ENCODE measurements around the gene SLC22A23. TPM values are rescaled to one million over a fixed set of nuclear protein-coding genes. Genes with fewer than 3 reads are reported as not detected.
A peak's percentile ranks its signal among the peaks of the same experiment; 100 is the strongest.

Gene SLC22A23
- total RNA-seq, 1 experiment from 2014 or later, result 38.2 TPM

DNA sequence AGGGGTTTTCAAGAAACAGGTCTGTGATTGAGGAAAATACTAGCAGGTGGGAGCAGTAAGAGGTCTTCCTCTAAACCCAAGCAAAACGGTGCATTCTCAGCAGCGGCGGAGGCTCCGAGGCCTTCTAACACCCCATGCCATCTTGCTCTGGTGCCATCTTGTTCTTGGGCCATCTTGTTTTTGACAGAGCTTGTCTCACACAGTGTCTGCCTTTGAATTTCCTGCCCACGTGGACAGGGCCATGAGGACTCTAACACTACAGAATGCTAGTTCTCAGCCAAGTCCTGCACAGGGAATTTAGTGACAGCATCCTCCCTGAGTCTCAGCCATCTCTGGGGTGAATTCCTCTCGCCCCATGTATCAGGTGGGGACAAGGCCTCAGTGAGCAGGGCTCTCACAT is 121.7 kb downstream of the SLC22A23 start:
- CTCF ChIA-PET, result no interaction called here

GRCh38 chr6:3334555-3334954 is 122.3 kb downstream of the SLC22A23 start:
- no peaks in the 10 kb centered on the region for H3K27me3 Mint-ChIP-seq (ENCODE audit: low read depth)
- TF ChIP-seq ZBTB21 (CRISPR knock-in tag; IDR thresholded peaks at IDR 0.05; ENCODE audit: borderline replicate concordance) (no peak), SP1 (CRISPR knock-in tag; conservative IDR thresholded peaks at IDR 0.05) (no peak), CDX4 (CRISPR knock-in tag; IDR thresholded peaks at IDR 0.05; ENCODE audit: borderline replicate concordance) (no peak), ZNF425 (CRISPR knock-in tag; conservative IDR thresholded peaks at IDR 0.05) (no peak)
- TF ChIP-seq, protein P1, sequence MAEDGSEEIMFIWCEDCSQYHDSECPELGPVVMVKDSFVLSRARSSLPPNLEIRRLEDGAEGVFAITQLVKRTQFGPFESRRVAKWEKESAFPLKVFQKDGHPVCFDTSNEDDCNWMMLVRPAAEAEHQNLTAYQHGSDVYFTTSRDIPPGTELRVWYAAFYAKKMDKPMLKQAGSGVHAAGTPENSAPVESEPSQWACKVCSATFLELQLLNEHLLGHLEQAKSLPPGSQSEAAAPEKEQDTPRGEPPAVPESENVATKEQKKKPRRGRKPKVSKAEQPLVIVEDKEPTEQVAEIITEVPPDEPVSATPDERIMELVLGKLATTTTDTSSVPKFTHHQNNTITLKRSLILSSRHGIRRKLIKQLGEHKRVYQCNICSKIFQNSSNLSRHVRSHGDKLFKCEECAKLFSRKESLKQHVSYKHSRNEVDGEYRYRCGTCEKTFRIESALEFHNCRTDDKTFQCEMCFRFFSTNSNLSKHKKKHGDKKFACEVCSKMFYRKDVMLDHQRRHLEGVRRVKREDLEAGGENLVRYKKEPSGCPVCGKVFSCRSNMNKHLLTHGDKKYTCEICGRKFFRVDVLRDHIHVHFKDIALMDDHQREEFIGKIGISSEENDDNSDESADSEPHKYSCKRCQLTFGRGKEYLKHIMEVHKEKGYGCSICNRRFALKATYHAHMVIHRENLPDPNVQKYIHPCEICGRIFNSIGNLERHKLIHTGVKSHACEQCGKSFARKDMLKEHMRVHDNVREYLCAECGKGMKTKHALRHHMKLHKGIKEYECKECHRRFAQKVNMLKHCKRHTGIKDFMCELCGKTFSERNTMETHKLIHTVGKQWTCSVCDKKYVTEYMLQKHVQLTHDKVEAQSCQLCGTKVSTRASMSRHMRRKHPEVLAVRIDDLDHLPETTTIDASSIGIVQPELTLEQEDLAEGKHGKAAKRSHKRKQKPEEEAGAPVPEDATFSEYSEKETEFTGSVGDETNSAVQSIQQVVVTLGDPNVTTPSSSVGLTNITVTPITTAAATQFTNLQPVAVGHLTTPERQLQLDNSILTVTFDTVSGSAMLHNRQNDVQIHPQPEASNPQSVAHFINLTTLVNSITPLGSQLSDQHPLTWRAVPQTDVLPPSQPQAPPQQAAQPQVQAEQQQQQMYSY (CRISPR knock-in tag; IDR thresholded peaks at IDR 0.05), result no peak
- ATAC-seq, result no peak
- CTCF ChIA-PET, result no interaction called here
- POLR2A ChIA-PET, result interaction anchor here (0.5 kb wide), 1 partner anchor 44 kb away, joined by 3 read pairs; no protein-coding TSS in a partner anchor
- peaks cover 89% of the 10 kb centered on the region for H3K4me1 Mint-ChIP-seq
- H3K4me3 Mint-ChIP-seq, result no peak overlapping the region
- H3K9me3 Mint-ChIP-seq, result no peaks in the 10 kb centered on the region
- no peak for DNase-seq (ENCODE audit: low spot score)
- H3K36me3 Mint-ChIP-seq, result no peaks in the 10 kb centered on the region
- peak overlapping the region; percentile 19; the same call in 1 of the 2 replicates for H3K27ac Mint-ChIP-seq

More for the DNA sequence above, 121.7 kb downstream of the SLC22A23 start:
- H3K36me3 Mint-ChIP-seq, result no peaks in the 10 kb centered on the region
- ATAC-seq, result no peak
- POLR2A ChIA-PET, result no interaction called here
- DNase-seq (ENCODE audit: low spot score), result no peak
- H3K4me1 Mint-ChIP-seq, result peaks cover 89% of the 10 kb centered on the region
- no peak overlapping the region for H3K4me3 Mint-ChIP-seq
- no peaks in the 10 kb centered on the region for H3K9me3 Mint-ChIP-seq
- TF ChIP-seq ZMAT4 (CRISPR knock-in tag; IDR thresholded peaks at IDR 0.05), result no peak
- TF ChIP-seq JAZF1 (CRISPR knock-in tag; IDR thresholded peaks at IDR 0.05), result no peak
- no peak for TF ChIP-seq E2F5 (CRISPR knock-in tag; IDR thresholded peaks at IDR 0.05)
- TF ChIP-seq USF1 (CRISPR knock-in tag; IDR thresholded peaks at IDR 0.05), result no peak
- TF ChIP-seq ZNF396 (CRISPR knock-in tag; IDR thresholded peaks at IDR 0.05; ENCODE audit: borderline replicate concordance), result no peak
- TF ChIP-seq SP1 (CRISPR knock-in tag; conservative IDR thresholded peaks at IDR 0.05), result no peak
- no peak for TF ChIP-seq SMAD3 (CRISPR knock-in tag; IDR thresholded peaks at IDR 0.05; ENCODE audit: borderline replicate concordance)
- no peak for TF ChIP-seq MYBL2 (CRISPR knock-in tag; IDR thresholded peaks at IDR 0.05)
- no peak for TF ChIP-seq OVOL2 (CRISPR knock-in tag; IDR thresholded peaks at IDR 0.05; ENCODE audit: borderline replicate concordance)
- no peak for TF ChIP-seq RORB (CRISPR knock-in tag; IDR thresholded peaks at IDR 0.05)
- H3K27ac Mint-ChIP-seq, result peak overlapping the region; percentile 19; the same call in 1 of the 2 replicates
- no peaks in the 10 kb centered on the region for H3K27me3 Mint-ChIP-seq (ENCODE audit: low read depth)
